Activated T-cell treated with anti-CD3 and anti-CD28 coated beads, Interleukin-2, amount 50 U/mL, for 1 hour (primary cell): ENCODE measurements around the gene BTBD9.

Source experiments
- DNase-seq: peaks from one replicate; pipeline ENCODE4 v3.0.0-alpha.2; 2020

The BTBD9 gene

DNA sequence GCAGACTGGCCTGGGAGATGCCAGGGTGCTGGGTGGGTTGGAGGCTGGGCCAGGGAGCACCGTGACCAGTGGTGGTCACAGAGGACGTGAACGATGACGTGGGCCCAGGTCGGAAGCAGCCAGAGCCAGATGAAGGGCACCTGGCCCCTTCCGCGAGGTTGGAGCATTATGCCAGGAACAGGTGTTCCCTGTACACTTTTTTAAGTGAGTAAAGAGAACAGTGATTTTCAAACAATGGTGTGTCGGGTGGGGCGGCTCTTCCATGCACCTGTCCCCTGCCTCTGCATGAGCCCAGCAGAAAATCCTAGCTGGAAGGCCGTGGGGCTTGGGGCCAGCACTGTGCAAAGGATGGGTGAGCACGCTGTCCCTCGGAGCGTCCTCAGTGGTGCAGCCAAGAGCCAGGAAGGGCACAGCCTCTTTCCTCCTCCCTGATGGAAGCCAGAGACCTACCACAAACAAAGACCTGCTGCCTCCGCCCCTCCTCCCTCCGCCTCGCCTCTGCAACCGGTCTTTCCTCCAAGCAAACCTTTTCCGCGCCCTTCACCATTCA, 469.7 kb downstream of the BTBD9 start:
- DNase-seq: no peak

DNA sequence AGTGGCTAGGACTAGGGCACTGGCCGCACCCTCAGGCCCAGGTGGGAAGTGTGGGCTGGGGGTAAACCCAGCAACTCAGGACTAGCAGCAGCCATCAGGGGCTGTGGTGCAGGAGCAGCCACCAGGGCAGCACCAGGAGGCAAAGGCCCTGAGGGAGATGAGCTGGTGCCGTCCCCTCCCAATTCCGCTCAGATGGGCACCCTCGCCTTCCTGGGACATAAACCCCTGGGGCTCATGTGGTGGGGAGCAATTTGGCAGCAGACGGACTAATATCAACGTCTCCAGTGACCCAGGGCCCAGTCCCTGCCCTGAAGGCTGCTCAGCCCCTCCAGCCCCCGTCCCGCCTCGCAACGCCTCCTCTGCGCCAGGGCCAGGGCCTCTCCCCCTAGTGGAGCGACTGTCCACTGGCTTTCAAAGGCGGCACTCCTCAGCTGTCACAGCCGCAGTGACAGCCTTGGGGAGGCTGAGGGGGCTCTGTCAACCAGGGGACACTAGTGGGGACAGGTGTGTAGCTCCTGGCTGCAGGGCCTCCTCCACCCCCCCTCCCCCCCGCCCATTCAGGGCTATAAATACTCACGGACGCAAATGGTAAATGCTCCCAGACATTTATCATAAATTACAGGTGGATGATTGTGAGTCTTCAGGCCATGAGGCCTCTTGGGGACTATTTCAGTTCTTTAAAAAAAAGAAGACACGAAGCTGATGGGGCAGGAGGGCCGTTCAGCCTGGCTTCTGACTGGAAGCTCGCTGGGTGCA, 470.3 kb downstream of the BTBD9 start:
- no peak for DNase-seq

DNA sequence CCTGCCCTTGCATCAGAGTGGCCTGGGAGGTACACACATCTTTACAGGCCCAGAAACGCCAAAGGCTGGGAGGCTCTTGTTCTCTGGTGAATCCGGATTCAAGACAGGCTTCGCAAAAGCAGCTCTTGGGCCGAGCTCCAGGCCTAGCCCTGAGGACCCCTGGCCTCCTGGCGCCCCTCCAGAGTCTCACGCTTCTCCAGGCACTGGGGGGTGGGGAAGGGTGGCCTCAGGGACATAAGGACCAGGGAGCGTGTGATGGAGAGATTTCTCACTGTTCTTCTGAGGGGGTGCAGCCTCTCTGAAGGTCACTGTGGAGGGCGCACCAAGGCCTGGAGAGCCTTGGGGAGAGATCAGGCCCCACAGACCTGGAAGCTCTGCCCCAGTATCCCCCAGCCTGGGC, 471.0 kb downstream of the BTBD9 start:
- DNase-seq: no peak

DNA sequence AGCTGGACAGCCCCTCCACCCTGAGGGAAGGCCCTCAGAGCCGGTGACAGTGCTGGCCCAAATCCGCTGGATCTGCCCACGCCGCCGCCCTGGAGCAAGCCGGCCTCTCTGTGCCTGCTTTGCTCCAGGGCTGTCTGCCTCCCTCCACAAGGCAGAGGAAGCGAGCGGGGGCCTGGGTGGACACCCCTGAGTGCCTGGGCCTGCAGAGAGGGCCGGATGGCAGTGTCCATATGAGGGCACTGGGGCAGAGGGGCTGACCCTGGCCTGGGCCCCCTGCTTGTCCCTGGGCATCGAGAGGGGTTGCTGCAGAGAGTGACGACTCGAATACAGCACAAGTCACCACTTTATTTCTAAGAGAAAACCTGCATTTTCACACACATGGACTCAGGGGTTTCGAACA, 471.6 kb downstream of the BTBD9 start:
- DNase-seq: no peak

DNA sequence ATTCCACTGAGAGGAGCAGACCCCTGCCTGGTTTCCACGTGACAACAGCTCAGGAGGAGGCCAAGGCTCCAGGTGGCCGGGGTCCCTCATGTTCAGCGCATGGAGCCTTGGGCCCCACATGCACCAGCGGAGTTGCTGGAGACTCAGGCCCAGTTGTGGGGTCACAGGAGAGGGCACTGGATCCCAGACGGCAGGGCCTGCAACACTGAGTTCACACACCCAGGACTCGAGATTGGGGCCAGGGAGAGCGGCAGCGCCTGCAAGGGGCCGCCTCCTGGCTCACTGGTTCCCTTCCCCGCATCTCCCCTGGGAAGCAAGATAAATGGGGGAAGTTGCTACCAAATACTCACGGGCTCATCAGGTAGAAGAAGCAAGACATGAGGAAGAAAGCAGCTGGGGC, 472.1 kb downstream of the BTBD9 start:
- no peak for DNase-seq

DNA sequence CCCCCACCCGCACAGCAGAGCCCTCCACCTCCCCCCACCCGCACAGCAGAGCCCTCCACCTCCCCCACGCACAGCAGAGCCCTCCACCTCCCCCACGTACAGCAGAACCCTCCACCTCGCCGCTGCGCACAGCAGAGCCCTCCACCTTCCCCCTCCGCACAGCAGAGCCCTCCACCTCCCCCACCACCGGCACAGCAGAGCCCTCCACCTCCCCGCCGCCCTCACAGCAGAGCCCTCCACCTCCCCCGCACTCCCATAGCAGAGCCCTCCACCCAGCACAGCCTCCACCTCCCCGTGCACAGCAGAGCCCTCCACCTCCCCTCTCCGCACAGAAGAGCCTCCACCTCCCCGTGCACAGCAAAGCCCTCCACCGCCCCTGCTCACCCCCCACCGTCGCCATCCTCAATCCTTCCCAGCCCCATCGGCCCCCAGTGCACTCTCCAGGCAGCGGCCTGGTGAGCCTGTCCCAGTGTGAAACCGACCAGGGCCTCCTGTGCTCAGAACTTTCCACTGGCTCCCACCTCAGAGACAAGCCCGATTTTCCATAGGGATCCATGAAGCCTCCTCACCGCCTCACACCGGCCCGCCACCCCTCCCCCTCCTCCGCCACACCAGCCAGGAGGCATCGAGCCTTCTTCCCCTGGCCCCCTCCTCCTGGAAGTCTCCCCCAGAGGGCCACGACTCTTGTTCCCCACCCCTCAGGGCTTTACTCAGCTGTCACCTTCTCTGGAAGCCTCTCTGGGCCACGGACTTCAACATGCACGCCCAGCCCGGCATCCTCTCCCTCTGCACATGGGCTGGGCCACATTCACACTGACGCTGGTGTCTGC, 473.1 kb downstream of the BTBD9 start:
- no peak for DNase-seq

DNA sequence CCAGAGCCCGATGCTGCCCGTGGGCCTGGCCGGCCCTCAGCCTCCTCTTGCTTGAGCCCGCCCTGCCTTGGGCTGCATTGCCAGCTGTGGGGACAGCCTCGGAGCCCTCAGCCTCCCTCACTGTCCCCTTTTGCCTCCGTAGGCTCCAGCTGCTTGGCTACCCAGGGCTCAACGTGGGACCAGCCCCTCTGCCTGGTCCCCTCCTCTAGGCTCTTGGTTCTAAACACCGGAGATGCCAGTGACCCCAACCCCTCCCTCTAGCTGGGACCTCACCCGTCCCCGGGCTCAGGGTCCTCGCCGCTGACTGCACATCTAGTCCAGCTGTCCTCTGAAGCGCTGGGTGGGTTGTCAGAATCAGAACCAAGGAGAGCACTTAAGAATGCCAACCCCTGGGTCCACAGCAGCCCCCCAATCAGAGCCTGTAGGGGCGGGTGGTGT, 475.0 kb downstream of the BTBD9 start:
- DNase-seq: no peak

DNA sequence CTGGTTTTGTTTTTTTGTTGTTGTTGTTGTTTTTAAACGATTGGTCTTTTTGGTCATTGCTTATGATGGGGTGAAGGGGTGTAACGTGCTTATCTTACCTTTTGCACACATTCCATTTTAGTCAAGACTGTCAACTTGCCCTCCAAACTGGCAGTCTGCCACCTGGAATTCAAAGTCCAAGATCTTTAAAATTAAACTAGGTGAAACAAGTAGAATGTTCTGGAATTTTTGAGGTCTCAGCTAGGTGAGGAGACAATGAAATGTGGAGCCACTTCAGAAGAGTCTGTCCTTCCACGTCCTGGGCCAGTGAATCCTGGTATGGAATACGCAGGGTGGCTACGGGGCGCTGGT, 475.6 kb downstream of the BTBD9 start:
- DNase-seq: no peak

DNA sequence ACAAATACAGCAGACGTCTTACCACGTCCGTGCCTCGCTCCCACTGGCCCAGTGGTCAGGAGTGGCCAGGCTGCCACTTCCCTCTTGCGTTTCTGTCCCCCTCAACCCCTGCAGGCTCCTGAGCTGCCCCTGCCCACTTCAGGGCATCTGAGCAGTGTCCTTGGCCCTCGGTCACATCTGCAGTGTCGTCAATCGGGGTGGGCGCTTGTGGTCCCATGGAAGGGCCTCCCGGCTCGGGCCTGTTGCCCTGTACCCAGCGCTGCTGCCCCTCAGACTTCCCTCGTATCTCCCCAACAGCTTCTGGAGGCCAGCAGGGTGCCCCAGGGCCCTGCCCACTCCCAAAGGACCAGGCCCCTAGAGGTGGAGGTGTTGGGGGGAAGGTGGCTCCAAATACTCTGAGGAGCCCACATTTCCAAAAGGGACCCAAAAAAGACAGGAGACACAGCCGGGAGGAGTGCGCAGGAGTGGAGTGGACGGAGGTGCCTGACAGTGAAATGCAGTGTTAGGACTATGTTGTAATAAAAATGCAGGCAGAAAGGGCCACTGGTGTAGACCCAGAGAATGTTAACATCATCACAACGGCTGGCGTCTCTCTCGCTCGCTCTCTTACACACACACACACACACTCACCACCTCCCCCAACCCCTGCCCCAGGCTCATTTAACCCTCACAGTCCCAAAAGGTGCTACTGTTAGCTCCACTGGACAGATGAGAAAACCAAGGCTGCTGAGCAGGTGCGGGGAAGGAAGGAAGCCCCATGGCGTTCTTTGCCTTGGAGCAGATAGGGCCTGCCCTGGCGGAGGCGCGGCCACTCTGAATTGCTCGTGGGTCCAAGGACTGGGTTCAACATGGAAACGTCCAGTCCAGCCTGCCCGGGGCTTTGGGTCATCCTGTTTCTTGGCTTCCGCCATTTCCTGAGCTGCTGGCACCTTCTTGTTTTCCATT, 476.3 kb downstream of the BTBD9 start:
- no peak for DNase-seq

DNA sequence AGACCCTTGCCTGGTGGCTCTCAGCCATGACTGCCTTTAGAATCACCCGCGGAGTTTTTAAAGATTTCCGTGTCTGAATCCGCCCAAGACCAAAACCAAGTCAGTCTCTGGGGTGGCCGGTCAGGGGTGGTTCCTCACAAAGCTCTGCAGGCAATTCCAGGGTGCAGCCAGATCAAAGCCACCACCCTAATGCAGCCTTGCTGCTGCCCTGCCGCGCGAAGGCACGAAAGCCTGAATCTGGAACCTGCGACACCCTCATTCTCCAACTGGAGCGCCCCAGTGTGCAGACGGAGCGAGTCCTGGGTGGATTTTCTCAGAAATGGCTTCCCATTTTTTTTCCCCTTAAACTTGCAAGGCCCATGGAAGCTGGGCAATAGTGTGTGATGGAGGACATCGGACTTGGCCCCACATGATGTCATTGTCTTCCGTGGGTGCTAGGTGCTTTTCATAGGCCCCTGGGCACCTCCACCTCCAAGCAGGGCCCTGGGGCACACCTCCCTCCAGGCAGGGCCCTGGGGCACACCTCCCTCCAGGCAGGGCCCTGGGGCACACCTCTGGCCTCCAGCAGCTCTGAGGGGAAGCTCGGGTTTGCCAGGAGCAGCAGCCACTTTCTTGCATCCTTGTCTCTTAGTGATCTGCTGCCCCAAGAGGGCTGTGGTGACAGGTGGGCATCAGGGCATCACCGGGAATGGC, 477.1 kb downstream of the BTBD9 start:
- DNase-seq: no peak

DNA sequence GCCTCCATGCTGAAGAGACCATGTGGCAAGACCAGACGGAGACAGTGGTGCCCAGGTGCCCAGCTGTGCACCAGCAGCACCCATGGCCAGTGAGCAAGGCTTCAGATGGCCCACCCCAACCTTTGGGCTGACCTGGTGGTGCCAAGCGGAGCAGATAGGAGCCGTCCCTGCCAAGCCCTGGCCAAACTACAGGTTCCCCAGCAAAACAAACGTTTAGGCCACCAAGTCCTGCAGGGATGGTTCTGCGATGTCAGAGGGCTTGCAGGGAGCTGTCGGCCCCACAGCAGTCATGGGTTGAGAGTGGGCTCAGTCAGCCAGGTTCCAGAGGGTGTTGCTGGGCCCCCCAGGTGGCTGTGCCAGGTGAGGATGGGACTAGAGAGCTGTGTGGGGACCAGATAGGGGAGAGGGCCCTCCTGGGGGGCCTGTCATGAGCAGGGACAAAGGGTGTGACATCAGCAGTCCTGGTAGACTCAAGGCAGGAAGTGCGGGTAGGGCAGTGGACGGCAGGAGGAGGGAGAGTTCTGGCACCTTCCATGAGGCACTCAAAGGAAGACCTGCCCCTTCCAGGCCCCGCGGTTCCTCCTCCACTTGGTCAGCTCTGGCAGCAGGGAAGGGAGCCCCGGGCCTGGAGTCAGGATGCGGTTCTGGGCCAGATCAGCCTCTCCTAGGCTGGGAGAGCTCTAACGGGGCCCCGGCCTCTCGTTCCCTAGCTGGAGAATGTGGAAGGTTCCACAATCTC, 477.8 kb downstream of the BTBD9 start:
- DNase-seq: no peak

DNA sequence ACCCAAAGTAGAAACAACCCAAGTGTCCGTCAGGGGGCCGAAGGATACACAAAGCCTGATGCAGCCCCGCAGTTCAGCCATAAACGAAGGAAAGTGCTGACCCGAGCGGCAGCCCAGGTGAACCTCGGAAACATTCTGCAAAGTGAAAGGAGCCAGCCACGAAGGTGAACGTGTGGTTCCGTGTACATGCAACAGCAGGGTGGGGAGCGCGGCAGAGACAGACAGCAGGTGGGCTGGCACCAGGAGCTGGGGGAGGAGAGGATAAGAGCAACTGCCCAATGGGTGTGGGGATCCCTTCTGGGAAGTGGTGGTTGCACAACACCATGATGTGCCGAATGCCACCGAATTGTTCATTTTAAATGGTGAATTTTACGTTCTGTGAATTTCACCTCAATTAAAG, 478.4 kb downstream of the BTBD9 start:
- no peak for DNase-seq

DNA sequence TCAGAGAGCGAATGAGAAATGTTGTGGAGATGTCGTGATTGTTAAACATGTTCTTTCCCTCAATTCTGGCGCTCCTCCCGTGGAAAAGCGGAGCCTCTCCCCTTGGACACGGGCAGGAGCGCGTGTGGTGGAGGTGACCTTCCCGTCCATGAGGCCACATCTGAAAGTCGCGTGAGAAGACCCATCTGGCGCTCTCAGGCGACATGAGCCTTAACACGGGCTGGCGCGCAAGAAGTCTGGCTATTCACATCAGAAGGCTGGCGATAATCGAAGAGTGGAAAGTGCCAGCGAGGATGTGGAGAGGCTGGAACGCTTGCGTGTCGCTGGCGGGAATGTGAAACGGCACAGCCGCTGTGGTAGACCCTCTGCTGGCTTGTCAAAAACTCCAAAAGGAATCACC, 478.9 kb downstream of the BTBD9 start:
- DNase-seq: no peak

DNA sequence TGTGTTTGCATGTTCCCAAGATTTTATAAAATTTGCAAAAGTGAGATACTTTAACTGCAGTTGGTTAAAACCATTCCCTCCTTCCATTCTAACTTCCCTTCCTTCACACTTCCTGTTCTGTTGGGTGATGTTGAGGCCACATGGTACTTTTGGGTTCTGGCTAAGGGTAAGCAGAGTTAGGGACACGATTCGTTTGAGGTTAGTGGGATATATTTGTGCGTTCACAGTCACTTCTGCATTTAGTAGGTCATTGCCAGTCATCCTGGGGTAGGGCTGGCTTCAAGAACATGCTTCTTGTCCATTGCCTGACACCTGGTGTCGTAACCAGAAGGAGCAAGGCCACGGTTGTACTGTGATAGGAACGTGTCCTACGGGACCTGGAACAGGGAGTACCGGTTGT, 480.1 kb downstream of the BTBD9 start:
- no peak for DNase-seq

DNA sequence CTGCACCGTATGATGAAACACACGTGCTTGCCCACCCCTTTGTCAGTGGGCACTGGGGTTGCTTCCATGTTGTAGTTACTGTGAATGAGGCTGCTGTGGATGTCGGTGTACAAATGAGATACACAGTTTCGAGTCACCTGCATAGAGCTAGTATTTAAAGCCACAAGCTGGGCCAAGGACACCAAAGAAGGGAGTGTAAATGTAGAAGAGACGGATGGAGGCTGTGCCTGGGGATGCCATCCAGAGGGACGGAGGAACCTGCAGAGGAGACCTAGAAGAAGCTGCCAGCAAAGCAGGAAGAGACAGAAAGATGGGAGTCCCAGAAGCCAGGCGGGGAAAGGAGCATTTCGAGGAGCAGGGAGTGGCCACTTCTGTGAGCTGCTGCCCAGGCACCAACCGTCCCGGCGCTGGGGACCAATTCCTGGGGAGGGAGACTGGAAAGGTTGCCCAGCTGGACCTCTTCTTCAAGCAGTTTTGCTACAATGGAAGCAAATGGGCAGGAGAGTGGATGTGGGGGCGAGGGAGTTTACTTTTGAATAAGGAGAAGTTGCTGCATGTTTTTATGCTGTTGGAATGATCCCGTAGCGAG, 480.9 kb downstream of the BTBD9 start:
- no peak for DNase-seq

DNA sequence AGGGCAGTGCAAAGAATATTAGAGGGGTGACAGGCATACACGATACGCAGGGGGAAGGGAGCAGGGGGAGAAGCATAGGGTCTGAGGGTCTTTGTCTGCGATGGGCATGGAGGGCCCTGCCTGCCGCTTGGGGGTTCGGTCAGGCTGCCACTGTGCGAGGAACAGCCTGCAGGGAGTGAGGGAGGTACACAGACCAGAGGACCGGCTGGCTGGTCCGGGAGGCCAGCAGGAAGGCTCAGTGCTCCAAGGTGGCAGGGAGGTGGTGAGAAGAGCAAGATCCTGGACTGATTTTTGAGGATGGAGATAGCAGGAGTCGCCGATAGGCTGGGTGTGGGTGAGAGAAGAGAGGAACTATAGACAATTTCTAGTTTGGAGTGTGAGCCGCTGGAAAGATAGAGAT, 481.8 kb downstream of the BTBD9 start:
- DNase-seq: no peak

DNA sequence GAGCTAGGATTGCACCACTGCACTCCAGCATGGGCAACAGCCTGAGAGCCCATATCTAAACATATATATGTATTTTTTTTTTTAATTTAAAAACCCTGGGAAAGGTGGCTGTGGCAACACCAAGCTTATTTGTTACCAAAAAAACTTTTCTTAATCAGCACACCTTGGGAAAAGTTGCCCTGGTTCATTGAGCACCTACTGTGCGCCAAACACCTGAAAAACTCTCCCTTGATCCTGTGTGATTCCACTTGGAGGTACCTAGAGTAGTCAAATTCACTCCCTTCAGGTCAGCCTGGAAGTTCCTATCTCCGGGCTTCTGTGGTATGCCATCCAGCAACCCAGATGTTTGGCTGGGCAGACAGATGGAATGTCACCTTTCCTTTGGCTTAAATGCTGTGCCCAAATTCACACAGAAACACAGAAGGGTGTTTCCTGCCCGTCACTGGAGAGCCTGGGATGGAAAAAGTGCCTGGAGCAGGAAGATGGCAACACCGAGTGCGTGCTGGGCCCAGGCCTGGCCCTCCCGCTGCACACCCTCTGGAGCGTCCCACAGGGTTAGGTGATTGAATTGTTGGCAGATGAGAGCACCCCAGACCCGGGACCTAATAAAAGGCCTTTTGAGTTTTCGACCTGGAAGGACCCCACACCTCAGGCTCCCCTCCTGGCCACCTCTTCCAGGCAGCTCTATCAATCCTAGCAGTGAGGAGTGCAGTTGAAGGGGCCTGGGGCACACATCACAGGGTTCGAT, 482.7 kb downstream of the BTBD9 start:
- no peak for DNase-seq

DNA sequence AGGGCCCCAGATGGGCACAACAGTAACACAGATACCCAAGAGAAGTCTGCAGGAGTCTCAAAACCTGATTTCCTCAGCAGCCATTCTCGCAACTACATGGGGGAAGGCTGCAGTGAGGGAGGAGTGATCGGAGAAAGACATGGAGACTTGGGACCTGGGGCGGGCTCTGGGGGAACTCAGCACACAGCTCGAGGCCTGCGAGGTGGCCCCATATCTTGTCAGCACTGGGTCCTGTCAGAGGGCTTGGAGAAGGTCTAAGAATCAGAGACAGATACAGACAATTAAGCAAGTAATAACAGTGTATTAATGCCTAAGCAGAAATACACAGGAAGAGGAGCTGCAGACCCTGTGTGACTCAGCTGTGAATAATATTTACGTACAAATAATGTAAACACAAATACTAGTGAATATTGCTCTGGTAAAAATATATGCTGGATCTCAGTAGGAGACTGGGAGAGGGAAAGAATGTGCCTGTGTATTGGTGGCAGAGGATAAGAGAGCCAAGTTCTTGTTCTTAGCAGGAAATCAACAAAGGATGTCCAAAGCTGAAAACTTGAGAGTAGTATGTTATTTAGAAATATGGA, 484.0 kb downstream of the BTBD9 start:
- peak; percentile 2 for DNase-seq

DNA sequence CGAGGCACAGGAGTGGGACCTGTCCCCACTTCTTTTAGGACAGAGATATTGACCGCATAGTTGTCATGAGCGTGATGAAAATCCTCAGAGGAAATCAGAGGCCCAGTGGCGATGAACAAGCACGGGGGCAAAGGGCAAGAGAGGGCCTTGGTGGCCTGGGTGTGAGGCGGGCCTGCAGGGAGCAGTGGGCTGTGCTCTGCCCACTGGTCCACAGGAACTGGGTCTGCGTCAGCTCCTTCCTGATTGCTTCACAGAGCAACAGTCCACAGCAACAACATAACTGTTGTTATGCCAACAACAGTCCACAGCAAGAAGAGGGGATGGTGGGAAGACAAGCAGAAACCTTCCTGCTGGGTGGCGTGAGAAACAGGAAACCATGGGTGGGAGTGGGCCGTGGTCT, 484.6 kb downstream of the BTBD9 start:
- peak; percentile 4 for DNase-seq

DNA sequence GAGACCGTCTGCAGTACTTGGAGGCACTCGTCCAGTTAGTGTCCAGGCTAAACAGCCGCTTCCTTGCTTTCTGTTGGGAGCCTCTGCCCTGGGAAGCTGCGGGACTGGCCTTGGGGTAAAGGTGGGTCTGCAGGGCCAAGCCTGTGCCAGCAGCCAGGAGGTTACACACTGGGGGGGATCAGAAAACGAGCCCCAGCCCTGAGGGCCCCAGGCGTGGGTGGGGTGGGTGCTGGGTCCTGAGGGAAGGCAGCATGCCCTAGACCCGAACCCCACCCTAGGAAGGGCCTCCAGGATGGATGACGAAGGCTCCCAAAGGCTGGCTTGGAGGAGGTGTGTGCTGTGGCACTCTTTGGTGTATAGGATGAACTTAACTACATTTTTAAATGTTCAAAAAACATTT, 485.0 kb downstream of the BTBD9 start:
- peak; percentile 12 for DNase-seq
